HG02623 (cell line): ENCODE measurements around the gene AVP.

ENCODE experiments used
- ATAC-seq: cut with Tn5 transposase; IDR thresholded peaks from one replicate; pipeline ENCODE4 v1.9.1; 2021; ENCODE audit warnings: moderate library complexity; ENCODE audit not compliant: unreplicated experiment

AVP gene

GRCh38 chr20:3111507-3111906, 27.0 kb upstream of the AVP start:
- ATAC-seq, result no peak

- ATAC-seq, result no peak
Measured at GRCh38 chr20:3109350-3110302, 25.1 kb upstream of the AVP start.

GRCh38 chr20:3107464-3108025, 23.0 kb upstream of the AVP start:
- ATAC-seq, result no peak

GRCh38 chr20:3106658-3107463, 22.3 kb upstream of the AVP start:
- ATAC-seq, result no peak

GRCh38 chr20:3106185-3106584, 21.7 kb upstream of the AVP start:
- ATAC-seq, result no peak

GRCh38 chr20:3105256-3106137, 21.0 kb upstream of the AVP start:
- ATAC-seq, result no peak

- ATAC-seq, result no peak
Measured at GRCh38 chr20:3103369-3104032, 19.0 kb upstream of the AVP start.

- ATAC-seq, result no peak
Measured at GRCh38 chr20:3102575-3103368, 18.2 kb upstream of the AVP start.

- ATAC-seq, result no peak
Measured at GRCh38 chr20:3101737-3102574, 17.4 kb upstream of the AVP start.

- no peak for ATAC-seq
Measured at GRCh38 chr20:3101251-3101650, 16.7 kb upstream of the AVP start.

GRCh38 chr20:3100480-3100879, 16.0 kb upstream of the AVP start:
- no peak for ATAC-seq

GRCh38 chr20:3094848-3095629, 10.5 kb upstream of the AVP start:
- ATAC-seq, result no peak

GRCh38 chr20:3093861-3094361, 9.4 kb upstream of the AVP start:
- no peak for ATAC-seq

- no peak for ATAC-seq
Measured at GRCh38 chr20:3092611-3093379, 8.3 kb upstream of the AVP start.

- no peak for ATAC-seq
Measured at GRCh38 chr20:3090565-3090964, 6.0 kb upstream of the AVP start.

- ATAC-seq, result no peak
Measured at GRCh38 chr20:3088031-3088430, 3.5 kb upstream of the AVP start.
